Thoracic aorta (tissue), 2 donors: Measurements from ENCODE around the gene TSPYL2. TPM values are rescaled to one million over a fixed set of nuclear protein-coding genes. Genes with fewer than 3 reads are reported as not detected.

Experiments used
- ATAC-seq: fragments of 150-250 bp; one replicate; pipeline ENCODE4 v1.8.0; 2017; ENCODE audit warnings: low read depth; ENCODE audit not compliant: insufficient number of reproducible peaks, low FRiP score
- DNase-seq: peaks from one replicate; pipeline ENCODE4 v3.0.0-alpha.2; 2020; ENCODE audit warnings: low spot score
- H3K27ac ChIP-seq, 2 donors: fragments of 200-600 bp; sonication (generic); 1 replicate in 1 of 2; 2 replicates in 1 of 2; pipeline ENCODE4 v1.5.1; 2016; ENCODE audit warnings: mild to moderate bottlenecking in 2 of 2, moderate library complexity in 2 of 2
- H3K27me3 ChIP-seq: fragments of 200-600 bp; sonication (generic); replicated peaks from 2 replicates; pipeline ENCODE4 v1.6.0; 2016; ENCODE audit warnings: mild to moderate bottlenecking; ENCODE audit not compliant: insufficient read depth
- H3K36me3 ChIP-seq: fragments of 200-600 bp; sonication (generic); one replicate; pipeline ENCODE4 v1.5.1; 2016
- H3K4me1 ChIP-seq, 2 donors: fragments of 200-600 bp; sonication (generic); 1 replicate in 1 of 2; 2 replicates in 1 of 2; pipeline versions ENCODE4 v1.5.1 to v1.6.0; 2016; ENCODE audit warnings: low read depth in 2 of 2, mild to moderate bottlenecking in 1 of 2; ENCODE audit not compliant: control insufficient read depth in 1 of 2
- H3K4me3 ChIP-seq: fragments of 200-600 bp; sonication (generic); 2 replicates; pipeline ENCODE4 v1.5.1; 2016; ENCODE audit warnings: mild to moderate bottlenecking
- H3K9me3 ChIP-seq: fragments of 200-600 bp; sonication (generic); 2 replicates; pipeline ENCODE4 v1.5.1; 2016
- CTCF ChIP-seq: fragments of 200-600 bp; sonication (generic); IDR thresholded peaks from one replicate; pipeline ENCODE4 v1.5.1; 2019; ENCODE audit warnings: antibody characterized with exemption
- total RNA-seq, 2 donors: library from RNA; depleted of rRNA; stranded (reverse); fragments of >200 nt; gene quantifications; one replicate each; pipeline versions ENCODE4 v1.1.0 to v1.2.3, GENCODE V29; 2016

Gene TSPYL2
- total RNA-seq, 2 donors from 2014 or later, result 83.0 to 117 TPM

GRCh38 chrX:53065104-53065503 is 17.1 kb upstream of the TSPYL2 start:
- H3K9me3 ChIP-seq, result no peaks in the 10 kb centered on the region
- ATAC-seq, result no peak
- DNase-seq, result no peak
- no peak overlapping the region for H3K27ac ChIP-seq
- H3K4me3 ChIP-seq, result no peak overlapping the region
- no peaks in the 10 kb centered on the region for H3K4me1 ChIP-seq
- TF ChIP-seq CTCF, result no peak
- H3K36me3 ChIP-seq, result no peaks in the 10 kb centered on the region
- no peaks in the 10 kb centered on the region for H3K27me3 ChIP-seq

- H3K36me3 ChIP-seq, result no peaks in the 10 kb centered on the region
- H3K4me1 ChIP-seq, result no peaks in the 10 kb centered on the region
- ATAC-seq (no peak), DNase-seq (no peak)
- H3K4me3 ChIP-seq, result no peak overlapping the region
- no peak overlapping the region for H3K27ac ChIP-seq
- no peak for TF ChIP-seq CTCF
- no peaks in the 10 kb centered on the region for H3K9me3 ChIP-seq
- no peaks in the 10 kb centered on the region for H3K27me3 ChIP-seq
These were observed 11.1 kb upstream of the TSPYL2 start for GRCh38 chrX:53071064-53071463.

GRCh38 chrX:53071604-53072417 is 10.4 kb upstream of the TSPYL2 start:
- peak; percentile 92 for ATAC-seq
- peak; percentile 54 for TF ChIP-seq CTCF
- no peaks in the 10 kb centered on the region for H3K27me3 ChIP-seq

GRCh38 chrX:53072418-53073114 is 9.6 kb upstream of the TSPYL2 start:
- no peaks in the 10 kb centered on the region for H3K4me1 ChIP-seq
- no peak for ATAC-seq
- H3K9me3 ChIP-seq, result no peaks in the 10 kb centered on the region
- peak overlapping the region; percentile 82 to 84 for H3K27ac ChIP-seq
- H3K27me3 ChIP-seq, result no peaks in the 10 kb centered on the region
- H3K4me3 ChIP-seq, result peak overlapping the region; percentile 67
- no peaks in the 10 kb centered on the region for H3K36me3 ChIP-seq
- no peak for TF ChIP-seq CTCF
- DNase-seq, result no peak

More at GRCh38 chrX:53071604-53072417, 10.4 kb upstream of the TSPYL2 start:
- no peaks in the 10 kb centered on the region for H3K4me1 ChIP-seq
- peak overlapping the region; percentile 67 for H3K4me3 ChIP-seq
- H3K27ac ChIP-seq, result peak overlapping the region; percentile 82 to 84
- DNase-seq, result peak; percentile 54
- no peaks in the 10 kb centered on the region for H3K9me3 ChIP-seq
- H3K36me3 ChIP-seq, result no peaks in the 10 kb centered on the region

- DNase-seq, result no peak
- no peak for ATAC-seq
- Histone ChIP-seq H3K9me3 (no peaks in the 10 kb centered on the region), H3K27ac (peak overlapping the region; percentile 82 to 84), H3K4me3 (no peak overlapping the region), H3K36me3 (no peaks in the 10 kb centered on the region), H3K27me3 (no peaks in the 10 kb centered on the region), H3K4me1 (no peaks in the 10 kb centered on the region)
- TF ChIP-seq CTCF, result no peak
These were observed 9.0 kb upstream of the TSPYL2 start for GRCh38 chrX:53073115-53073586.
